Right renal pelvis (tissue), 4 donors: ENCODE measurements around the gene PIK3AP1. TPM values are rescaled to one million over a fixed set of nuclear protein-coding genes. Genes with fewer than 3 reads are reported as not detected.
A peak's percentile ranks its signal among the peaks of the same experiment; 100 is the strongest.
"Not testable (repeated sequence)": the region's sequence is repeated elsewhere in the genome, so short reads cannot be mapped to it uniquely, and the experiment has no call there.

Experiments
- DNase-seq, 4 donors: peaks; one replicate each; pipeline ENCODE4 v3.0.0-alpha.2; 2013; ENCODE audit warnings: low read depth in 4 of 4, low spot score in 3 of 4, missing footprints in 1 of 4
- polyA plus RNA-seq, 4 donors: library from polyadenylated mRNA; unstranded; fragments of 120-200 nt; gene quantifications; one replicate each; pipeline ENCODE4 v1.2.1, GENCODE V29; 2013; ENCODE audit not compliant: insufficient read length in 4 of 4

Gene PIK3AP1
- polyA plus RNA-seq, 4 donors, result 4.3 to 5.5 (median 5.3) TPM

DNA sequence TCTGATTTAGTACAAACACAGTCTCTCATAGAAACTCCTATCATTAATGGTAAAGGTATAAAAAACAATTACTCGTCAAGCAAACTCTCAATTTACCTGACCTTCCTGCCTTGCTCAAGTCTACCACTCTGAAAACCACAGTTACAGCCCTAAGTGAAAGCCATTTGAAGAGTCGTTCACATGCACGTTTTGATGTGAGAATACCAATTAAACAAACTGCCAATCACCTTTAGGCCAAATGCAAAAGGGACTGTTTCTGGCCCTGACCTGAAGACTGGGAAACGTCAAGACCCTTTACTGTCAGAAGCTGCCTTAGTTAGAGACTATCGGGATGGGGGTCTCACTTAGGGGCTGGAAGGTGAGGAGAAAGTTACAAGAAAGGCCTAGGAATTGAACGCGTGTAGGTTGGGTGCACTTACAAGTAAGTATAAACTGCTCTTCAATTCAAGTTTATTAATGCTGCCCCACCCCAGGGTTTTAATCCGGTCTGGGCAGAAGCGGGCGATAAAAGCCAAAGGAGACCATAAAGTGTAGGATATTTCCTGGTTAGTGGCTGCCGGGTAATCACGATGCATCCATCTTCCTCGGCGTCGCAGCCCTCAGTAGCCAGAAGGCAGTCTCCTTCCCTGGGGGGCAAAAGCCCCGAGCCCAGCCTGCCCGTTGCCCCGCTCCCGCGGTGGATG, 134.4 kb downstream of the PIK3AP1 start:
- peak in 2 of 4 donors; percentile 3 to 28 for DNase-seq

- DNase-seq, result no peak
These were observed 135.8 kb downstream of the PIK3AP1 start for GRCh38 chr10:96584474-96584873.

GRCh38 chr10:96584035-96584434, 136.3 kb downstream of the PIK3AP1 start:
- no peak for DNase-seq

DNA sequence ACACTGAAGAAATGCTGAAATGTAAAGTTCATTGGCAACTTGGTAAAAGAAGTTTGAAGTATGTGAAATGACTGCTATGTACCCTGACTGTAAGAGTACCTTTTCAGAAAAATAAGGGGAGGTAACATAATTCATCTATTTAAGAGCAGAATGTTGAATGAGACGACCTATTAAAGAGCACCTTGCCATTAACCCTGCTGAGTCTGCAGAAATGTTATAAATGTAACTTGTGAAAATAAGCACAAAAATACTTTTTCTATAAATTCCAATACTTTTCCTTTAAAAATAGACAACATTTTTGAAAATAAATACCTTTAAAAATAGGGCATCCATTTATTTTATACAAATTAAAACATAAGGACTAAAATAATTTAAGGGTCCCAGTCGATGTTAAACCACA, 141.2 kb downstream of the PIK3AP1 start:
- no peak for DNase-seq

DNA sequence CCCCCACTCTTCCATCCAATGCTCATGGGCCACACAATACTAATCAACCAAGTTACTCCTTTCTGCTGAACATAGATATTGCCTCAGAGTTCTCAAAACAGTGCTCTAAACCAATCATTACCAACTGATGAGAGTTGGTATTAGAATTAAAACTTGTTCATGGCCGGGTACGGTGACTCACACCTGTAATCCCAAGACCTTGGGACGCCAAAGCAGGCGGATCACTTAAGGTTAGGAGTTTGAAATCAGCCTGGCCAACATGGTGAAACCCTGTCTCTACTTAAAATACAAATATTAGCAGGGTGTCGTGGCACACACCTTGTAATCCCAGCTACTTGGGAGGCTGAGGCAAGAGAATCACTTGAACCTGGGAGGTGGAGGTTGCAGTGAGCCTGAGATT, 141.7 kb downstream of the PIK3AP1 start:
- no peak for DNase-seq

DNA sequence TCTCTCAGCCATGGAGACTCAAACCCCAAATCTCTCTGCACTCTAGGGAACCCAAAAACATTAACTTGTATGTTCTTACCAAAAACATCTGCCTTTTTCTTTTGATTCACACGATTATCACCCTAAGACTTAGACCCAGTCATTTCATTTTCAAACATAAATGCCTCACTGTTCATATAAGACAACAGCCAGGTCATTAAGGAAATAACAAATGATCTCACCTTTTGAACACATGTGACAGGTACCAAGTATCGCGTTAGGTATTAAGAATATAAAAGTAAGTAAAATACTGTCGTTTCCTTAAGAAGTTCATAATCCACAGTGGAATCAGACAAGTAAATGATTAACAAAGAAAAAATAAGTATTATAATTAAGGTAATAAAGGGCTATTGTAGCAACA, 142.3 kb downstream of the PIK3AP1 start:
- no peak for DNase-seq

DNA sequence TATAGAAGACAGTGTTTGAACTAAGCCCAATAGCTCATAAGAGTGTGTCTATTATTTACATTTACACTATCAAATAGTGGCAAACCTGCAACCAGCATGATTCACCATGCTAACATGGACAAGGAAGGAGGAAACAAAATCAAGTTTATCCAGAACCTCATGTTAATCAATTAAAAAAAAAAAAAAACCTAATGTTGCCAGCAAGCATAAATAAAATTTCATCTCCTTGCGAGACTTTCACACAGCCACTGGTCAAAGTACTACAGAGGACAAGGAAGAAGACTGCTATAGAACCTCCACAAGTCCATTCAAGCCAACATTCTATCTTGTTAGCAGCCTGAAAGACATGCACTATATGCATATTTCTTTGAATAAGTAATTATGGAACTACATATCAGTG, 143.2 kb downstream of the PIK3AP1 start:
- no peak for DNase-seq

- no peak for DNase-seq
These were observed 143.9 kb downstream of the PIK3AP1 start for GRCh38 chr10:96576277-96576980.

GRCh38 chr10:96574564-96574963, 145.8 kb downstream of the PIK3AP1 start:
- not testable (repeated sequence) for DNase-seq

DNA sequence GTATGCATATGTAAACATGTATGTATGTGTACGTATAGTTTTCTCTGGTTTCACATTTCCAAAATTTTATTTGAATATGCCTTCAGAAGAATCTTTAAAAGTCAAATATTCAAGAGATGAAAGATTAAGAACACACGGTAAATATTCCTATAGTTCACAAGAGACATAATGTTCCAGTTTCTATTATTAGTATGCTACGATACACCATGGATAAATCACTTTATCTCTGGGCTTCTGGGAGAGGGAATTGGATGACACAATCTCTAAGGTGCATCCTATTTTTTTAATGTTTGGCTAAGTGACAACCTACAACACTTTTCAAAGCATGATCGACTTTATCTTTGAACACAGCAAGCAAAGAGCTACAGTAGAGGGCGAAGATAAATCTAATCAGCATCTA, 147.3 kb downstream of the PIK3AP1 start:
- no peak for DNase-seq

DNA sequence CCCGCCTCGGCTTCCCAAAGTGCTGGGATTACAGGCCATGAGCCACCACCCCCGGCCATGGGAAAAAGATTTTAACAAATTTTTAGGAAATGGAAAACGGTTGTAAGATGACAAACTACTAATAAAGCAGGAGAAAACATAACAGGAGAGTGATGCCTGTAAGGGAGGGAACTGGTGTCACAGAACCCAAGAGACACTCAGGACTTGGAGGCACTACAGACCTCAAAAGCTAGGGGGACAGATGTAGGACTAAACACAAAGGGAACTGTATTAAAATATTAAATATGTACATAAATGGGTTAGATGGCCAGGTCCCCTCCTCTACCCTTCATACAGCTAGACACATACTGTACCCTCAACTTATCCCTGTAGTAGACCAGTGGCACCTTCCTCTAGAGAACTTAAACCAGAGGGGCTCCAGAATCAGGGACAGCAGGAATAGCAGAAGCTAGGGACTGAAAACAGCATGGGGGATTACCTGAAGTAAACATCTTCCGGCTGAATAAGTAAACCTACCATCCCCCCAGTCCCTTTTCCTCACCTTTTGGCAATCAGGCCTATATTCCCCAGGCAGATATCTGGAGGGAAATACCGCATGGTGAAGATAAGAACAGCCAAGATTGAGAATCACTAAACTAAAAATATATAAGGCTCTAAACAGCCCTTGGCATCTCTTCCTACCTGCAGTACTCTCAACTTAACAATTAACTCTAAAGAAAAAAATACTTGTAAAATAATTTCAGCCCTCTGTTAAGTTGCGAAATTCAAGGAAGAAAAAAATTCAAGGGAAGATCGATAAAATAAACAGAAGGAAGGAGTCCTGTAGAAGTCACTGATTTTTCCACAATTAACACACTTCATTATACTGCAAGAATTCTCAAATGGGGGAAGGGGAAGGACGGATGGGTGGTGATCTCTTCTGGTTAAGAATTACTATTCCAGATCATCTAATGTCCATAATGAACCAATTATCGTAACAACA, 149.0 kb downstream of the PIK3AP1 start:
- no peak for DNase-seq

DNA sequence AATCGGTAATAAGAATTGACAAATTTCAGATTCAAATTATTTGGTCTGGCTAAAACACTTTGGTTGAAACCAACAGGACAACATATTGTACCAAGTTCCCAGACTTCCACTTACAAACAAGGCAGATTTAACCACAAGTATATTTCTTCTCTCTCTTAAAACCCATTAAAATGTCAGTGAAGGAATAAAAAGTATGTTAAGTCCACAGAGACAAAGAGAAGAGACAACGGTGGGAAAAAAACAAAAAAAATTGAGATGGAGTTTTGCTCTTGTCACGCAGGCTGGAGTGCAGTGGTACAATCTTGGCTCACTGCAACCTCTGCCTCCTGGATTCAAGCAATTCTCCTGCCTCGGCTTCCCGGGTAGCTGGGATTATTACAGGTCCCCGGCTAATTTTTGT, 149.8 kb downstream of the PIK3AP1 start:
- no peak for DNase-seq

DNA sequence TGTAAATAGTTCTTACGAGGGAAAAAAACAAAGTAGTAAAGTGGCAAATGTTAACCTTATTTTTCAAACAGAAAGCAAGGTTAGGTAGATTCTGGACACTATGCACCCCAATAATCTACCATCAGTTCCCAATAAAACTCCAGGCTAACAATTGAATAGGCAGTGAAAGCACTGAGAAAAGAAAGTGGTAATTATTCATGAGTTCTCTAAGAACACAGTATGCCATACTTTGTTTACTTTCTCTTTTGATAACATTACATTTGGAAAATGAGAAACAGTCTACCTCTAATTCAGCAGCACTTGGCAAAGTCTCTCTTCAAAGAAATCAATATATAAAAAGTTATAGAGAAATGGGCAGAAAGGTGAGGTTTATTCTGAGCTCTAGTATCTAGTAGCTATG, 151.9 kb downstream of the PIK3AP1 start:
- no peak for DNase-seq

- no peak for DNase-seq
These were observed 154.5 kb downstream of the PIK3AP1 start for GRCh38 chr10:96565774-96566173.

- no peak for DNase-seq
These were observed 159.1 kb downstream of the PIK3AP1 start for GRCh38 chr10:96560966-96561887.

DNA sequence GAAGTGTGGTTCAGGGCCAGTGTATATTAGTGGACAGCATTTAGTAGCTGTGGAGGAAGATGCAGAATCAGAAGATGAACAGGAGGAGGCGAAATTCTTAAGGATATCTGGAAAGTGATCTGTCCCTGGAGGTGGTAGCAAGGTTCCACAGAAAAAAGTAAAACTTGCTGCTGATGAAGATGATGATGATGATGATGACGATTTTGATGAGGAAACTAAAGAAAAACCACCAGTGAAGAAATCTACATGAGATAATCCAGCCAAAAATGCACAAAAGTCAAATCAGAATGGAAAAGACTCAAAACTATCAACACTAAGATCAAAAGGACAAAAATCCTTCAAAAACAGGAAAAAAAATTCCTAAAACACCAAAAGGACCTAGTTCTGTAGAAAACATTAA, 159.8 kb downstream of the PIK3AP1 start:
- DNase-seq, result no peak

GRCh38 chr10:96556003-96556402, 164.3 kb downstream of the PIK3AP1 start:
- peak in 1 of 4 donors; percentile 4 for DNase-seq

- no peak for DNase-seq
These were observed 165.0 kb downstream of the PIK3AP1 start for GRCh38 chr10:96555330-96555729.

DNA sequence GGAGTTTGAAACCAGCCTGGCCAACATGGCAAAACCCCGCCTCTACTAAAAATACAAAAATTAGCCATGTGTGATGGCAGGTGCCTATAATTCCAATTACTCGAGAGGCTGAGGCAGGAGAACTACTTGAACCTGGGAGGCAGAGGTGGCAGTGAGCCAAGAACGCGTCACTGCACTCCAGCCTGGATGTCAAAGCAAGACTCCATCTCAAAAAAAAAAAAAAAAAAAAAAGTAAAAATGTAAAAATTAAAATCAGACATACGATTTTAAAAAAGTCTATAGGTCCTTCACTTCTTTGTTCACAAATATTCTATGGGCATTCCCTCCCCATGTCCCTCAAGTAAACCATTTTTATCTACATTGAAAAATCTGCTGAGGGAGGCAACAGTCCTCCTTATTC, 171.7 kb downstream of the PIK3AP1 start:
- DNase-seq, result no peak

DNA sequence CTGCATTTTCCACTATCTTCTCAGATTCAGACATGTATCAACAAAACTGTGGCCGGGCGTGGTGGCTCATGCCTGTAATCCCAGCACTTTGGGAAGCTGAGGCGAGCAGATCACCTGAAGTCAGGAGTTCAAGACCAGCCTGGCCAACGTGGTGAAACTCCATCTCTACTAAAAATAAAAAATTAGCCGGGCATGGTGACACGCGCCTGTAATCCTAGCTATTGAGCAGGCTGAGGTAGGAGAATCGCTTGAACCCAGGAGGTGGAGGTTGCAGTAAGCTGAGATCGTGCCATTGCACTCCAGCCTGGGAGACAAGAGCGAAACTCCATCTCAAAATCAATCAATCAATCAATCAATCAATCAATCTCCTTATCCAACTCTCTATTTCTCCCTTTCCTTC, 174.8 kb downstream of the PIK3AP1 start:
- not testable (repeated sequence) for DNase-seq
